Ishikawa (cell line): ENCODE measurements around the gene TPD52L1.

Experiments
- EGR1 ChIP-seq: IDR thresholded peaks from 2 replicates; pipeline ENCODE4 v1.6.1; 2012
- EP300 ChIP-seq: IDR thresholded peaks from 2 replicates; pipeline ENCODE4 v1.6.1; 2012; ENCODE audit warnings: borderline replicate concordance
- FOXM1 ChIP-seq: IDR thresholded peaks from 2 replicates; pipeline ENCODE4 v1.6.1; 2012; ENCODE audit warnings: low read depth, borderline replicate concordance
- NFIC ChIP-seq: IDR thresholded peaks from 2 replicates; pipeline ENCODE4 v1.6.1; 2012
- RAD21 ChIP-seq: IDR thresholded peaks from 2 replicates; pipeline ENCODE4 v1.6.1; 2012; ENCODE audit warnings: low read depth
- TAF1 ChIP-seq: IDR thresholded peaks from 2 replicates; pipeline ENCODE4 v1.6.1; 2012; ENCODE audit warnings: low read depth, mild to moderate bottlenecking
- TCF12 ChIP-seq: IDR thresholded peaks from 2 replicates; pipeline ENCODE4 v1.6.1; 2012; ENCODE audit warnings: low read depth
- YY1 ChIP-seq: IDR thresholded peaks from 2 replicates; pipeline ENCODE4 v1.6.1; 2012; ENCODE audit warnings: low read depth

- TF ChIP-seq RAD21: no peak
- TF ChIP-seq NFIC: no peak
- no peak for TF ChIP-seq EP300
- no peak for TF ChIP-seq TAF1
- no peak for TF ChIP-seq TCF12
- no peak for TF ChIP-seq FOXM1
- no peak for TF ChIP-seq YY1
- no peak for TF ChIP-seq EGR1
These were observed 37.4 kb upstream of the TPD52L1 start for GRCh38 chr6:125116170-125116569.
